Renal pelvis (tissue), 4 donors: ENCODE data around the gene GALNT16. TPM values are rescaled to one million over a fixed set of nuclear protein-coding genes. Genes with fewer than 3 reads are reported as not detected.

Source experiments
- DNase-seq: peaks from one replicate; pipeline ENCODE4 v3.0.0-alpha.2; 2013
- polyA plus RNA-seq, 3 donors: library from polyadenylated mRNA; unstranded; fragments of 120-200 nt; gene quantifications; one replicate each; pipeline ENCODE4 v1.2.1, GENCODE V29; 2013; ENCODE audit not compliant: insufficient read length in 3 of 3

GALNT16 gene
- polyA plus RNA-seq, 3 donors, result 4.6 to 5.1 (median 5.1) TPM

DNA sequence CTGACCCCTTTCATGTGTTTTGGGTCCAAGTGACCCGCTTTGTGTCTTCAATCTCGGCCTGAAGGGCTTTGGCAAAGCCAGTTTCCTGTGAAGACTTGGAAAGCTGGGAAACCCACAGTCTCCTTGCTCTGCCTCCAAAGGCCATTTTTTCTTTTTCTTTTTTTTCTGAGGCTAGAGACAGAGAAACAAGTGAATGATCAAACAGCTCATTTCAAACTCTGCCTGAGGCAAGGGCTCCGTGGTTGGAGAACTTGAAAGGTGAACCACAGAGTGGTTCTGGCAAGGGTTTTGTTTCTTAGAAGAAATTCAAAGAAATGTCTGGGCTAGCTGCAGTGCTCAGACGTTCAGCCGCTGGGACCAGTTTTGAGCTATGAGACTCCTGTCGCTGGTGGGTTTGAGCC lies 75.4 kb downstream of the GALNT16 start:
- DNase-seq, result peak; percentile 57

DNA sequence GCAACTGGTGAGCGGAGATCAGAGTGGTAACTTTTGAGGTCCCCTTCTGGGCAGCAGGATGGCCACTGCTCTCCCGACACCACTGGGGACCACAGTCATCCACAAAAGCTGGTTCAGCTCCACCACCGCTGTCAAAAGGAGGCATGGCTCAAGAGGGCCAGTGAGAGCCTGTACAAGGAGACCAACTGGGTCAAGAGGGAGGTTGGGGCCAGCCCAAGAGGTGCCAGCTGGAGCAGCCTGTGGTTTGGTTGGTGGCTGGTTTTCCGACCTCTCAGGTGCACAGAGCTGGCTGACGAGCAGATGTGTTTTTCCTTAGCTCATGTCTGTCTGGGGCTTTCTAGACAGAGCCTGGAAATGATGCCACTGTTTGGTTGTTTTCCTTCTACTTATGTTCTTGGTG lies 78.0 kb downstream of the GALNT16 start:
- no peak for DNase-seq

GRCh38 chr14:69339426-69339825 lies 79.5 kb downstream of the GALNT16 start:
- no peak for DNase-seq

- DNase-seq, result no peak
Observed at GRCh38 chr14:69342928-69343525, 83.1 kb downstream of the GALNT16 start.

DNA sequence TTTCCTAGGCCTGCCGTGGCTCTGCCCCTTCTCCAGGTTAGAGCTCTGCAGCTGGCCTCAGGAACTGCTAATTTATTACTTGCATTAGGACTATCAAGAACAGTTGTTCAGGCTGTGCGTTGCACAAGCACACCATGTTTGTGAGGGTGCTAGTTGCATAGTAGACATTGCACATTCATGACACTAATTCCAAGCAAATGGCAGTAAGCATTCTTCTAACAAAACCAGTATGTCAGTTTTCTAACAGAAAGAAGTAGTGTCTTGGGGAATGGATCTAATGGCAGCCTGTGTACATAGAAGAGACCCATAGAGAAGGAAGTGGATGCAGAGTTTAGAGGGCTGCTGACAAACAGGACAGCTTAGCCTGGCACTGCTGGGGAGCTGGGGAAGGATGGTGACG lies 84.2 kb downstream of the GALNT16 start:
- no peak for DNase-seq

DNA sequence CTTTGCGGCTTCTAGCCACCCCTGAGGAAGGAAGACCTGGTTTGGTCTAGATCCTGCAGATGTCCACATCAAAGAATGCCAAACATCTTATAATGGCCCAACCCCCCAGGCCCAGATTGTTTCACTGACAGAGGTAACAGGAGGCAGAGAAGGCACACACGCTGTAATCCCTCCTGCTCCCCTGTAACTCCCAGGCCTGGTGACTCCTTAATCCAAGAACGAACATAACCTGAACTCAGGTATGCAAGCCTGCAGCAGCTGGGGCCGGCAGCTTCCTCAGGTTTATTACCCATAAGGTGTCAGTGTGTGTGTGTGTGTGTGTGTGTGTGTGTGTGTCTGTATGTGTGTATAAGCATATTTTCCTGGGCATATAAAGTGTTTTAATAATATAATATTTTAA lies 85.4 kb downstream of the GALNT16 start:
- DNase-seq, result no peak

GRCh38 chr14:69346710-69347109 lies 86.8 kb downstream of the GALNT16 start:
- DNase-seq, result no peak

GRCh38 chr14:69349091-69349777 lies 89.3 kb downstream of the GALNT16 start:
- no peak for DNase-seq

GRCh38 chr14:69350892-69351291 lies 90.9 kb downstream of the GALNT16 start:
- DNase-seq, result no peak

GRCh38 chr14:69351385-69351784 lies 91.4 kb downstream of the GALNT16 start:
- DNase-seq, result no peak

GRCh38 chr14:69351911-69352310 lies 92.0 kb downstream of the GALNT16 start:
- no peak for DNase-seq

- no peak for DNase-seq
Observed at GRCh38 chr14:69353168-69353567, 93.2 kb downstream of the GALNT16 start.

DNA sequence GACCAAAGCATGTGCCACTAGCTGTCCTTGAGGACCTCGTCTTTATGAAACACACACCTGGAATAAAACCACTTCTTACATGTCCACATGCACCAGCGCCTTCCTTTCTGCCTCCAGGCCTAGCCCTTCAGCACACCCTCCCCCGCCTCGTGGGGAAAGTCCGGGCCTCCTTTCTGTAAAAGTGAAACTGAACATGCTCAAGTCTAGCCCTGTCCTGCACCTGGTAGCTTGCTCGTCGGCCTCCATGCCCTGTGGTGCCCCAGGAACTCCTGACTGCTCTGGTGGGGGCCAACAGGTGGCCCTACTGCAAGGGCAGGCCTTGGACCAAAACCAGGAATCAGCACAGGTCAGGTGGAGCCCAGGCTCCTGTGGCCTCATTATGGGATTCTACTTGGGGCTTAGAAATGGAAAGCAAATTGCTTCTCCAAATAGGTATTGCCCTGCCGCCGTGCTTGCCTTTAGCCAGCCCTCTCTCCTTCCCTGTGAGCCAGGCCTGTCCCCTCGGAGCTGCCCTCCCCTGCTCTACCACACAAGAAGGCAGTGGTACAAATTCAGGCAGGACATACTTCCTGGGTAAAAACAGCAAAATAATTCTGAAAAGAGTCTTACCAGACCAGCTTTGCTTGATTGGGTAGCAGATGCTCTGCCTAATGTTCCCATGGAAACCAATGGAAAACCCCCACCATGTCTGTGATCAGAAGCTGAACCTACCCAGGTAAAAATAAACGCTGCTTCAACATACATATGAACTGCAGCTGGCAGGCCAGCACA lies 94.6 kb downstream of the GALNT16 start:
- no peak for DNase-seq

- no peak for DNase-seq
Observed at GRCh38 chr14:69355154-69355597, 95.2 kb downstream of the GALNT16 start.

GRCh38 chr14:69355607-69356281 lies 95.8 kb downstream of the GALNT16 start:
- no peak for DNase-seq

DNA sequence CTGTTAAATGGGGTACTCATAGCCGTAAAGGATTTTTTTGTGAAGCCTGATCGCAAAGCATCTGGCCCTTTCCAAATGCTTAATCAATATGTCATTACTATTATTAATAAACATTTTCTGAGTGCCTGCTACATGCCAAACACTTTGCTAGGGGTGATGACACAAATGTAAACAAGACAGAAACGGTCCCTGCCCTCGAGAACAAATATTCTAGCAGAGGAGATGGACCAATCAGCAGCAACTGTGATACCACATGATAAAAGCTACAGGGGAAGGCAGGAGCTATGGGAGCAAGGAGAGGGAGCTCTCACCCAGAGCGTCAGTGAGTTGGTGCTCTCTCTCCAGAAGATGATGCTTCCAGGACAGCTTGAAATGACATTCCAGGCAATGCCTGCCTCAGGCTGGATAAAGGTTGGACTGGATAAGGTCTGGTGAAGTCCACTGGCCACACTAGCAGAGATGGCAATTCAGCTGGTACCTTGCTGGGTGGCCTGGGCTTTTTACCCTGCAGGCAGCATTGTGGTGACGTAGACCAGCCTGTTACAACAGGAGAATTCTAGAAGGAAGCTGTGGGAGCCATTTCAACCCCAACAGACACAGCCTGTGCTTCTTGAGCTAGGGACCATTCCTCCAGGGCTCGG lies 97.1 kb downstream of the GALNT16 start:
- no peak for DNase-seq

GRCh38 chr14:69357544-69358200 lies 97.7 kb downstream of the GALNT16 start:
- no peak for DNase-seq

DNA sequence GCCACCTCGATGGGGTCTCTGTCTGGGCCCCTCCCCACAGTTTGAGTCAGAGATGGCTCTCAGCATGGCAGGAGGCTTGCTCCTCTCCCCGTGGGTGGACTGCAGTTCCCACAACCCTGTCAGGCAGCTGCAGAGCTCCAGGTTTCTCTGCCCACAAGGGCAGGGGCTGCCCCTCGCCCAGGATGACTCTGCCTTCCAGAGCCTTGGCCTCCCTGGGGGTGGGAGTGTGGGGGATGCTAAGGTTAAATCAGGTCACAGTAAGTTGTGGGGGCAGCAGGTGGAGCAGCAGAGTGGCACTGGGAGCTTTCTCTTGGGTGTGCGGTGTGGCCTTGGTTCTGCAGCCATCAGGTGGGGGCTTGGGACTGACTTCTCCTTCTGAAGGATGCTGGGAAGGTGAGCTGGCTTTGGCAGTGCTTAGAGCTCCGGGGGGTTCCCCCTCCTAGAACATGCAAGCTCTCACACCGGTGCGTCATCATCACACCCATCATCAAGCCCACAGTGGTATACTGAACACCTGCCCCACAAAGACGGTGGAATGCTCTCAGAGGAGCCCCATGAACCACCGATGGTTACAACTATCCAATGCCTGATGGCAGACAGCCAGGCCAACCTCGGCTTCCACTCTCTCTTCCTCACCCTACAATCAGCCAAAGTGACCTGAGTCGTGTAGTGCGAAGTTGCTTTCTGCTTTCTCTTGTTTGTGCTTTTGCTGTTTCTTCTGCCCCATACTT lies 98.4 kb downstream of the GALNT16 start:
- DNase-seq, result no peak

DNA sequence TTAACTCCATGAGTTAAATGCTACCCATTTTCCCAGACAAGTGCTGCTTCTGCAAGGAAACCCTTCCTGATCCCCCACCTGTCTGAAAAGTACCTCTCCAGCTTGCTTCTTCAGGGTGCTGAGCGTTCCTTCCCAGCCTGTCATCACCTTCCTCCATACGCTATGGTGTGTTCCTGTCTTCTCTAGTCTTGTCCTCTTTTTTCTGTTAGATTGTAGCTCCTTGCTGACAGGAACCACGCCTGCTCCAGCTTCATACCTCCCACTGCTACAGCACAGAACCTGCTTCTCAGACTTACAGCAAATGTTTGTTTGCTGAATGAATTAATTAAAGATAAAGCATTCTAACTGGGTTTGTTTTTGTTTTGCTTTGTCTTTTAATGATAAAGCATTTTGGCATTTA lies 99.0 kb downstream of the GALNT16 start:
- no peak for DNase-seq

- DNase-seq, result no peak
Observed at GRCh38 chr14:69360438-69361108, 100.6 kb downstream of the GALNT16 start.
